GM11168 (cell line): ENCODE measurements around the gene MAL.
"Not testable (repeated sequence)": the region's sequence is repeated elsewhere in the genome, so short reads cannot be mapped to it uniquely, and the experiment has no call there.

Source experiments
- in situ Hi-C: fragments of 300-500 bp; cut with MboI; formaldehyde crosslinking; loops from one replicate; pipeline ENCODE4 v1.12.0; 2022; ENCODE audit warnings: low sequenced_read_pairs; ENCODE audit not compliant: unreplicated experiment

The MAL gene

DNA sequence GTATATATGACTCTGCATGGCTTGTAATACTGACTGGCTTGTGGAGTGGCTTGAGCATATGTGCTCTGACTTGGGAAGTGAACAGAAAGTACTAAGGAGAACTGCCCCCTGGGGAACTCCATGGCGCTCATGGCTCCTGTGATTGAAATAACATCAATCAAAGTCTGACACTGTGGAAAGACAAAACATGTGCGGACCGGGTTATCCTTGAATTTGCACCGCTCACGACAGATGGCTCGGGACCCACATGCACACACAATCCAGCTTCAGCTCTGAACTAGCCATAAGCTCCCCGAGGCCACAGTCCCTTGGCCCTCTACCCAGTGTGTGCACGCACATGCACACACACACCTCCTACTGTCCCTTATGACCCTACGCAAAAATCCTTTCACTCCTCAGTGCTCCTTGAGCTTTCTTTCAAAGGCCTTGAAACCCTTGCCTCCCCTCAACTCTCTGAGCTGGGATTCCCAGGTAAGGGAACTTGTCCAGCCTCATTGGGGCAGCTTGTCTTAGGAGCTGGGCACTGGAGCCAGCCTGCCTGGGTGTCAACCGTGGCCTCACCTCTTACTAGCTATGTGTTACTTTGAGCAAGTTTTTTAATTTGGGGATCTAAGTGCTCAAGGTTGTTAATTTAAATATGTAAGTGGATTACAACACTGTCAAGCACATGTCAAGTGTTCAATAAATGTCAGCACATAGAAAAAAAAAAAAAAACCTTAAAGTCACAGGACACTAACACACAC is 52.5 kb downstream of the MAL start:
- in situ Hi-C loops = no loop called here

DNA sequence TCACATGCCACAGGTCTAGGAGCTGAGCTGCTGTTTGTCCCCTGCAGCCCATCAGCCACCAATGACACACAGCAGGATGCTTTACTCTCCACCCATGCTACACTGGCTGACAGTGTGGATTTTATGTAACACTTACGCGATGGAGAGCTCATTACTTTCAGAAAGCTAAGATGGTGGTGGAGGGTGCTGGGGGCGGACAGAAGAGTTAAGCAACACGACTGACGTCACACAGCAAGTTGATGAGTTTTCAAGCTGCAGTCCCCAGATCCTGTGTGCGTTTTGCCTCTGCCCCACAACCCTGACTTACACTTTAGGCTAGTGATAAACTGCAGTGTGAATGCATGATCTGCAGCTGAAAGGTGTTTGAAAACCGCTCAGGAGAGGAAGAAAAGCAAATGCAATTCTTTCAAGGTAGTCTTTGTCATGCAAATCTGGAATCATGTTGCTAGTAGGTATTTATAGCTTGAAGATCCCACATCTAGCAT is 53.7 kb downstream of the MAL start:
- in situ Hi-C loops = no loop called here

DNA sequence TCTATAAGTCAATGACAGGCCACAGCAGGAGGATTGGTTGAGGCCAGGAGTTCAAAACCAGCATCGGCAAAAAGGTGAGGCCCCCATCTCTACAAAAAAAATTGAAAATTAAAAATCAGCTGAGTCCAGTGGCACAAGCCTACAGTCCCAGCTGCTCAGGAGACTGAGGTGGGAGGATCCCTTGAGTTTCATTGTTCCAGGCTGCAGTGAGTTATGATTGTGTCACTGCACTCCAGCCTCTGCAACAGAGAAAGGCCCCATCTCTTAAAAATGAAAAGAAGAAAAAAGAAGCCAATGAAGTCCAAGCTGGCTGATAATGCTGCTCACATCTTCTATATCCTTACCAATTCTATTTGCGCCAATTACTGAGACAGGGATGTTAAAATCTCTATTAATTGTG is 57.0 kb downstream of the MAL start:
- in situ Hi-C loops = no loop called here

DNA sequence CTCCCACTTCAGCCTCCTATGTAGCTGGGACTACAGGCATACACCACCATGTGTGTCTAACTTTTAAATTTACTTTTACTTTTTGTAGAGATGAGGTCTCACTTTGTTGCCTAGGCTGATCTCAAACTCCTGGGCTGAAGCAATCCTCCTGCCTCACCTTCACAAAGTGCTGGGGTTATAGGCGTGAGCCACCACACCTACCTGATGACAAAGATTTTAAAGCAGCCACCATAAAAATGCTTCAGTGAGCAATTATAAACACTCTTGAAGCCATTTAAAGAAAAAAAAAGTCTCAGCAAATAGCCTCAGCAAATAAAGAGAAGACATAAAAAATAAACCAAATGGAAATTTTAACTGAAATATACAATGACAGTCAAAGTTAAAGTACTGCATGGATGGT is 60.5 kb downstream of the MAL start:
- in situ Hi-C loops = no loop called here

DNA sequence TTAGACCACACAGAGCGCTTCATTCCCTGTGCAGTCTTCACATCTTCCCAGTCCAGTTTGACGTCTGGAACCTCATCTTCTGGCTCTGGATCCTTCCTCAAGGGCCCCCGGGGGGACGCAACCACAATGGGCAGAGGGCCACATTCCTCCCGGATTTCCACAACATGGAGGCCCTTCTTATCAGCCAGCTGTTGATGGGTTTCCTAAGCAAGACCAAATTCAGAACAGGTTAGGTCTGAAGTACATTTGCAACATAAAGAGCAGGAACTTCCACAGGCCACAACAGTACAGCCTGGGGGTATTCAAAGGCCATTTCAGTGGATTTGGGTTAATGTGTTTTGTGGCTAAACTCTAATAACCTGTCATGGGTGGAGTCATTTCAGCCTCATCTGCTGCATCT is 61.9 kb downstream of the MAL start:
- in situ Hi-C loops = no loop called here

DNA sequence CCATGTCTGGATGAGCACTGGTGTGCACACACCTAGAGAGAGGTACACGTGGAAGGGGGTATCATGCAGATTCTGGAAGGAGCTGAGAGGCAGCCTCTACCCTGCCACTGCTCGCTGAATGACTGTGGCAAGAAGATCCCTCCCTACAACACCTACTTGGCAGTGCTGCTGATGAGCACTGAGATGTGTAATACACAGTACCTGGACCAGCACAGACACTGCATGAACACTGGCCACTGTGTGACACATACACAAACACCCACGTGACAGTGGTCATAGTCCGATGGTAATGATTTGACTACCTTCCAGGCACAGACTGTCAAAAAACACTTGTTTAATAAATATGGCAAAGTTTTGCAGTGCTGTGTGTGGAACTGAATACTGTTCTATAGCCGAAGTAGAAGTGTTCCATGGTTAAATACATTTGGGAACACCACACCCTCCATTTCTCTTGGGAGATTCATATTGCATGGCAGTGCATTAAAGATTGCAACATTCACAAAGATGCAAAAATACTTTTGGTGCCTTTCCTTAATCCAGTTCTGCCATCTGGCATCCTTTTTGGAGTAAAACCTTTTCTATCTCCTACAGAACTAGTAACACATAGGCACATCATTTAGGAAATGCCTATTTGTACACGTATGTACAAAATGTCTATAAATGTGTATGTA is 66.5 kb downstream of the MAL start:
- in situ Hi-C loops = no loop called here

DNA sequence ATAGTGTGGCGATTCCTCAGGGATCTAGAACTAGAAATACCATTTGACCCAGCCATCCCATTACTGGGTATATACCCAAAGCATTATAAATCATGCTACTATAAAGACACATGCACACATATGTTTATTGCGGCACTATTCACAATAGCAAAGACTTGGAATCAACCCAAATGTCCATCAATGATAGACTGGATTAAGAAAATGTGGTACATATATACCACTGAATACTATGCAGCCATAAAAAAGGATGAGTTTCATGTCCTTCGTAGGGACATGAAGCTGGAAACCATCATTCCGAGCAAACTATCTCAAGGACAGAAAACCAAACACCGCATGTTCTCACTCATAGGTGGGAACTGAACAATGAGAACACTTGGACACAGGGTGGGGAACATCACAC is 72.8 kb downstream of the MAL start:
- in situ Hi-C loops = not testable (repeated sequence)

DNA sequence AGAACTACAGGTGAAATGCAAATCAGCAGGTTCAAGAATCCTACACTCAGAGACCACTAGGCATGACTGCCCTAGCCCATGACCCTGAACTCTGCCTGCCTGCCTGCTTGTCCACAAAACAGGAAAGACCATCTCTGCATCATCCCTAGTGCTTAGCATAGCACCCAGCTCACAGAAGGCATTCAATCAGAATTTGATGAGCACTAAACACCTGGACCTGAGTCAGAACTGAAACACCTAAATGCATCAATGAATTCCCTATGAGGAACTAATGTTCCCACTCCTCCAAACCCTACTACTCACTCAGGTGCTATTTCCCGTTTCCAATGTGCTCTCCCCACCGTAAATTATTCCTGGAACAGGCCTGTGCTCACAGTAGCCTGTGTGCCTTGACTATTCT is 74.4 kb downstream of the MAL start:
- in situ Hi-C loops = no loop called here
